Stimulated activated CD8-positive, alpha-beta memory T cell treated with anti-CD3 and anti-CD28 coated beads, Interleukin-4, amount 100 ng/mL, for 4 hours (primary cell): ENCODE measurements around the gene GRK1.

ENCODE experiments used
- DNase-seq, 2 donors: peaks; one replicate each; pipeline ENCODE4 v3.0.0-alpha.2; 2020; ENCODE audit warnings: low read depth in 2 of 2, low spot score in 1 of 2

The GRK1 gene

DNA sequence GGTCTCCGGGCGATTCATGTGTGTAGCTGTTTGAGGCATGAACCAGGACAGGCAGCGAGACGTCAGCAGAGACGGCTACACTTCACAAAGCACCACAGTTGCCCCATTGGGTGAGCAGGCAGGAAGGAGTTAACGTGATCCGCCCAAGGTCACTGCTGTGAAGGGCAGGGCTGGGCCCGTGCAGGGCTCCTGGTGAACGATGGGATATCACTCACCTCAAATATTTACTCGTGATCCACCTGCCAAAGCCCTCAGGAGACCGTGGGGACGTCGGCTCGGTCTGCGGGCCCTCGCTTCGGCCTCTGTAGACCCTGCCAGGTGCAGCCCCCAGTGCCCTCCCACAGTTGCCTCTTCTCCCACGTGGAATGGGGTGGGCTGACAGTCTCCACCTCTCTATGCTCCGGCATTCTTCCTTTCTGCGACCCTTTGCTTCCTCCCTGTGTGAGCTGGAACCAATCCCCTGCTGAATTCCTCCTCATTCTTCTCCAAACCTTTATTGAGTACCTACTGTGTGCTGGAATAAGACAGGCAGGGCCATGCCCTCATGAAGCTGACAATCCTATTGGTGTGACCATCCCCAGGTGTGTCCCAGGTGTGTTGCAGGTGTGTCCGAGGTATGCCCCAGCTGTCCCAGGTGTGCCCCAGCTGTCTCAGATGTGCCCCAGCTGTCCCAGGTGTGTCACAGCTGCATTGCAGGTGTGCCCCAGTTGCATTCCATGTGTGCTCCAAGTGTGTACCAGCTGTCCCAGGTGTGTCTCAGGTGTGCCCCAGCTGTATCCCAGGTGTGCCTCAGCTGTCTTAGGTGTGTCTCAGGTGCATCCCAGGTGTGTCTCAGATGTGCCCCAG is 2.0 kb upstream of the GRK1 start:
- no peak for DNase-seq

GRCh38 chr13:113665597-113666328 is 1.3 kb upstream of the GRK1 start:
- no peak for DNase-seq

DNA sequence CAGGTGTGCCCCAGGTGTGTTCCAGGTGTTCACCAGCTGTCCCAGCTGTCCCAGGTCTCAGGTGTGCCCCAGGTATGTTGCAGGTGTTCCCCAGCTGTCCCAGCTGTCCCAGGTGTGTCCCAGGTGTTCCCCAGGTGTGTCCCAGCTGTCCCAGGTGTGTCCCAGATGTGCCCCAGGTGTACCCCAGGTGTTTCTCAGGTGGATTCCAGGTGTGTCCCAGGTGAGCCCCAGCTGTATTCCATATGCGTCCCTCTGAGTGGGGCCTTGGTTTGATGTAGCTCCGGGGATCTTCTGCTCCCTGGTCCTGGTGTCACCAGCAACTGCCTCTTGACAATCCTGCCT is 719 bp upstream of the GRK1 start:
- no peak for DNase-seq

DNA sequence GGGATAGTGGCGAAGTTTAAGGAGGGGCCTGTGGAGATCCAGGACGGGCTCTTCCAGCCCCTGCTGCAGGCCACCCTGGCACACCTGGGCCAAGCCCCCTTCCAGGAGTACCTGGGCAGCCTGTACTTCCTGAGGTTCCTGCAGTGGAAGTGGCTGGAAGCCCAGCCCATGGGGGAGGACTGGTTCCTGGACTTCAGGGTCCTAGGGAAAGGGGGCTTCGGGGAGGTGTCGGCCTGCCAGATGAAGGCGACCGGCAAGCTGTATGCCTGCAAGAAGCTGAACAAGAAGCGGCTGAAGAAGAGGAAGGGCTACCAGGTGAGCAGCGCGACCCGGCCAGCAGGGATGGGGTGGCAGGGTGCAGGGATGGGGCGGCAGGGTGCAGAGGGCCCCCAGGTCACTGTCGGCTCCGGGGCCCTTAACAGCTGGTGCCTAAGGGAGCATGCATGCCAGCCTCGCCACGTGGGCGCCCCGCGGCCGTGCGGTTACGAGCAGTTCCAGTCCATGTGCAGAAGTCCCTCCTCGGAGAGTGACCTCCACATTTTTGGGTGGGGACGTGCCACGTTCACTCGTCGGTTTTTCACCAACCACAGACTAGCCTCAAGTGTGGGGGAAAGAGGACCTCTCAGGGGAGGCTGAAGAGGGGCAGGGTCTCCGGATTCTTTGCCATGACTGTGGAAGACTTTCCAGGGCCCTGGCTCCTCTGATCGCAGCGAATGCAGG is 912 bp downstream of the GRK1 start:
- DNase-seq: no peak

DNA sequence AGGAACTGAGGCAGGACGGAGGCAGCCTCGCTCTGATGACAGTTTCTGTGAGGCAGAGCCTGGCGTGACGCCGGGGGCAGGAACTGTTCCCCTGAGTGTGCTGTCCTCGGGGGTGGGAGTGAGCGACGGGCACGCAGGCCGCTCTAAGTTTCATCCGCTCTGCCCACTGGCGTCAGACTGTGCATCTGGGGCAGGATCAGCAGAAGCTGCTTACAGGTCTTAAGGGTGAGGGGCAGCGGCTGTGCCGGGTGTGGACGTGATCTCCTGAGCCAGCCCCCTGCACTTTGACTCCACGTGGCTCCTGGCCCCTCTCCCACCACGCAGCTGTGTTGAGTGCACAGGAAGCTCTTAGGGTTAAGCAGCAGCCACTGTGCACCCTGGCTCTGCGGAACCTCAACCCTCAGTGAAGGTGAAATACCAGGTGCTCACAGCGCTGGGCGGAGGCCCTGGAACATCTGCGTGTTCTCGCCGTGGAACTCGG is 1.5 kb downstream of the GRK1 start:
- no peak for DNase-seq

DNA sequence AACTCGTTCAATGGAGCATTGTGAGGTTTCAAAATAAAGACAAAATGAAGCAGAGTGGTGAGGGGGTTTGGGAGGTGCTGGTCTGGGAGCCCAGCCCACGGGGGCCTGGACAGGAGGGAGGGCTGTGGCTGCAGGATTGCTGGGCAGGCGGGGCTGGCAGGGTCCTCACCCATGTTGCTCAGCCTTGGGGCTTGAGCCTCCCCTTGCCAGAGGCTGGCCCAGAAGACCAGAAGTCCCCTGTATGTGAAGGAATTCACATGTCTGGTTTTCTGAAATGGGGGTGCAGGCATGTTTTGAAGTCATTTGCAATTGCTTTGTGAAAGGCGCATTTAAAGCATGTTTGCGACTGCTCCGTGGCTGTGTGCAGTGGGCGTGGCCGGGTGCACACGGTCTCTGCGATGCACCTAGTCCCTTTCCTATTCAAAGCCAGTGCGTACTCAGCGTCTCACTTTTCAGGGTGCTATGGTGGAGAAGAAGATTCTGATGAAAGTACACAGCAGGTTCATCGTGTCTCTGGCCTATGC is 2.3 kb downstream of the GRK1 start:
- DNase-seq: no peak

- no peak for DNase-seq
These were observed 2.8 kb downstream of the GRK1 start for GRCh38 chr13:113669755-113670341.

- DNase-seq: no peak
These were observed 3.5 kb downstream of the GRK1 start for GRCh38 chr13:113670541-113670940.

GRCh38 chr13:113671066-113672001 is 4.3 kb downstream of the GRK1 start:
- DNase-seq: no peak

- no peak for DNase-seq
These were observed 5.1 kb downstream of the GRK1 start for GRCh38 chr13:113672002-113672651.

DNA sequence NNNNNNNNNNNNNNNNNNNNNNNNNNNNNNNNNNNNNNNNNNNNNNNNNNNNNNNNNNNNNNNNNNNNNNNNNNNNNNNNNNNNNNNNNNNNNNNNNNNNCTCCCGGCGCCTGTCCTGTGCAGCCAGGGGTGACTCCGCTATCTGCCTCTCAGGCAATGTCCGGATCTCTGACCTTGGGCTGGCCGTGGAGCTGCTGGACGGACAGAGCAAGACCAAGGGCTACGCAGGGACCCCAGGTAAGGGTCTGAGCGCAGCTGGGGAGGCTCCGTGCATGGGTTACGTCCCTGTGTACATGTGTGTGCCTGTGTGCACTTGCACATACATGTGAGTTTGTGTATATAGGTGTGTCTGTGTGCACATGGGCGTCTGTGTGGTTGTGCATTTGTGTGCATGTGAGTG is 55.9 kb downstream of the GRK1 start:
- no peak for DNase-seq

GRCh38 chr13:113723410-113724015 is 56.5 kb downstream of the GRK1 start:
- no peak for DNase-seq

DNA sequence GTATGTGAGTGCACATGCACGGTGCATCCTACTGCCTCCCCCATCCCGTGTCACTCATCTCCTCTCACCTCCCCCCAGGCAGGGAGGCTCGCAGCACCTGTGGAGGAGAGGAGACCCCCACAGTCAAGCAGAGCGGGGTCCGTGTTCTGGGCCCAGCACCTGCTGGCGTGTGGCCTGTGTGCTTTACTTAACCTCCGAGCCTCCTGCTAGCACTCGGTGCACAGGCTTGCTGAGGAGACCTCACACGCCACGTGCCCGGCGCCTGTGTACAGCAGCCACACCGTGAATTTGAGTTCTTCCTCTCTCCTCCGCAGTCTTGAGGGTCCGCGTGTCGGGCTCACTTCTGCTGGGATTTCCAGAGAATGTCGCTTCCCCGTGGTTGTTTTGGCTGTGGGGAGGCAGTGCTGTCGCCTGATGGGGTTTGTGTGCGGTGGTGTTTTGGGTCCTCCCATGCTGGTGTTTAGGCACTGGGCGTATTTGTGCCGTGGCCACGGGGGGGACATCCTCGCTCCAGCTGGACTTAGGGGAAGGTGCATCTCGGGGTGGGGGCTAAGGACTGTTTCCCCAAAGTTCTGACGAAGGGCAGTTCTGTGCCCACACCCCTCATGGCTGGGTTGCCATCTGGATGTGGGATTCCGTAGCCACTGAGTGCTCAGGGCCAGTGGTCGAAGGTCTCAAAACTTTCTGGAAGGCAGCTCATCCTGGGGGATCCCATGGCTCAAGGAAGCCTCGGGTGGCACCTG is 57.2 kb downstream of the GRK1 start:
- no peak for DNase-seq

- DNase-seq: peak; percentile 77
These were observed 57.8 kb downstream of the GRK1 start for GRCh38 chr13:113724780-113725315.

DNA sequence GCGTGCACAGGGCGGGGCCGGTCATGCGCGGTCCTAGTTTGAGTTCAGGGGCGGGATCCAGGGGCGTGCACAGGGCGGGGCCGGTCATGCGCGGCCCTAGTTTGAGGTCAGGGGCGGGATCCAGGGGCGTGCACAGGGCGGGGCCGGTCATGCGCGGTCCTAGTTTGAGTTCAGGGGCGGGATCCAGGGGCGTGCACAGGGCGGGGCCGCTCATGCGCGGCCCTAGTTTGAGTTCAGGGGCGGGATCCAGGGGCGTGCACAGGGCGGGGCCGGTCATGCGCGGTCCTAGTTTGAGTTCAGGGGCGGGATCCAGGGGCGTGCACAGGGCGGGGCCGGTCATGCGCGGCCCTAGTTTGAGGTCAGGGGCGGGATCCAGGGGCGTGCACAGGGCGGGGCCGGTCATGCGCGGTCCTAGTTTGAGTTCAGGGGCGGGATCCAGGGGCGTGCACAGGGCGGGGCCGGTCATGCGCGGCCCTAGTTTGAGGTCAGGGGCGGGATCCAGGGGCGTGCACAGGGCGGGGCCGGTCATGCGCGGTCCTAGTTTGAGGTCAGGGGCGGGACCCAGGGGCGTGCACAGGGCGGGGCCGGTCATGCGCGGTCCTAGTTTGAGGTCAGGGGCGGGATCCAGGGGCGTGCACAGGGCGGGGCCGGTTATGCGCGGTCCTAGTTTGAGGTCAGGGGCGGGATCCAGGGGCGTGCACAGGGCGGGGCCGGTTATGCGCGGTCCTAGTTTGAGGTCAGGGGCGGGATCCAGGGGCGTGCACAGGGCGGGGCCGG is 58.5 kb downstream of the GRK1 start:
- peak; percentile 22 to 35 for DNase-seq

DNA sequence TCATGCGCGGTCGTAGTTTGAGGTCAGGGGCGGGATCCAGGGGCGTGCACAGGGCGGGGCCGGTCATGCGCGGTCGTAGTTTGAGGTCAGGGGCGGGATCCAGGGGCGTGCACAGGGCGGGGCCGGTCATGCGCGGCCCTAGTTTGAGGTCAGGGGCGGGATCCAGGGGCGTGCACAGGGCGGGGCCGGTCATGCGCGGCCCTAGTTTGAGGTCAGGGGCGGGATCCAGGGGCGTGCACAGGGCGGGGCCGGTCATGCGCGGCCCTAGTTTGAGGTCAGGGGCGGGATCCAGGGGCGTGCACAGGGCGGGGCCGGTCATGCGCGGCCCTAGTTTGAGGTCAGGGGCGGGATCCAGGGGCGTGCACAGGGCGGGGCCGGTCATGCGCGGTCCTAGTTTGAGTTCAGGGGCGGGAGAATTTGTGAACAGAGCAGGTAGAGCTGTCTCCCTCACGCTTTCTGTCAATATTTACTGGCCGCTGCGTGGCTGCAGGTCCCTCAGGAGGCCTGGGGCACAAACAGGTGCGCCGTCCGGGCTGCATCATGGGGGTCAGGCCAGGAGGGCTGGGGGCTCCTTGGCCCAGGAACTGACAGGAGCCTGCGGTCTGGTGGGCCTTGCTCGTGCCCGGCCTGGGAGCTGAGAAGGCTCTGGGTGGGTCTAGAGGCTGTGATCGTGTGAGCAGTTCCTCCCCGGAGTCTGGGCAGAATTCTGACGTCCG is 59.2 kb downstream of the GRK1 start:
- peak in 1 of 2 donors; percentile 12 for DNase-seq

GRCh38 chr13:113726961-113727411 is 60.0 kb downstream of the GRK1 start:
- DNase-seq: no peak
